Choroid plexus epithelial cell (primary cell): ENCODE data around the gene GRM8.

Experiments used
- DNase-seq: peaks from one replicate; pipeline ENCODE4 v3.0.0-alpha.2; 2010; ENCODE audit warnings: low read depth
- H3K4me3 ChIP-seq: 2 replicates; pipeline ENCODE4 v1.5.1; 2011; ENCODE audit warnings: low read depth, mild to moderate bottlenecking, control low read depth, low read length, moderate library complexity
- CTCF ChIP-seq: conservative IDR thresholded peaks from 2 replicates; pipeline ENCODE4 v1.5.1; 2011; ENCODE audit warnings: low read depth, mild to moderate bottlenecking, control low read depth, inconsistent platforms, low read length, moderate library complexity

The GRM8 gene

DNA sequence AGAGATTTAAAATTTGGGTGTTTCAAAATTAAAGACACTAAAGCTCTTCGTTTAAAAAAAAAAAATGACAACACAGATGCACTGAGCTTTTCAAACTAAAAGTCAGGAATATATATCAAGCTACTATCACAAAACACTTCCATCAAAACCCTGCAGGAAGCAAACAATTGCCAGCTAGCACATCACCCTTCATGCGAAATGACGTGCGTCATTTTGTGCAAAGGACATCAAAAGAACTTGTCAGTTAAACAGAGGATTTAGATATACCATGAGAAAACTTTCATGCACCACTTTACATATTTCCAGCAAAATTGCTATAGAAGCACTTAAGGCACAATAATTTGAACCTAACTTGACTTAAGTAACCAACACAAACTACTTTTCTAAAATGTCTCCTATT is 264.7 kb downstream of the GRM8 start:
- no peak for TF ChIP-seq CTCF
- no peak for DNase-seq

GRCh38 chr7:126979722-126980121 is 273.0 kb downstream of the GRM8 start:
- no peak for TF ChIP-seq CTCF
- no peak for DNase-seq
- H3K4me3 ChIP-seq = no peak overlapping the region

More for the DNA sequence above, 264.7 kb downstream of the GRM8 start:
- H3K4me3 ChIP-seq = no peak overlapping the region

DNA sequence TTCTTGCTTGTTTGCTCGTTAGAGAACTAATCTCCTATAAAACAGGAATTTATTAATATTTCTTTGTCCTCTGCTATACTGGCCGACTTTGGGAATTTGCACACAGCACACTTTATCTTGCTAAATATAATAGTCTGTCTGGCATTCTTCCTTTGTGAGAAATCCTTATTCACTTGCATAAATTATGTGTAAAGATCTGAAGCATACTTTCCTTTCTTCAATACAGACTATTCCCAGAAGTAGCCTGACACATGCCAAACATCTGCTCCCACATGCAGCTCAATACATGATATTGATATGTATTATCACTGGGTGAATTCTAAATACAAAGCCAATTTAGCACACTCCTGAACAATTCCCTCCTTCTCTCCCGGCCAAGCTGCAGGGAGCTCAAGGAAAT is 273.9 kb downstream of the GRM8 start:
- DNase-seq = no peak
- H3K4me3 ChIP-seq = no peak overlapping the region
- no peak for TF ChIP-seq CTCF

GRCh38 chr7:126973066-126973465 is 279.7 kb downstream of the GRM8 start:
- TF ChIP-seq CTCF = no peak
- DNase-seq = no peak
- H3K4me3 ChIP-seq = no peak overlapping the region

- TF ChIP-seq CTCF = no peak
- no peak for DNase-seq
- no peak overlapping the region for H3K4me3 ChIP-seq
Measured at GRCh38 chr7:126972571-126972970, 280.2 kb downstream of the GRM8 start.

- H3K4me3 ChIP-seq = no peak overlapping the region
- TF ChIP-seq CTCF = no peak
- DNase-seq = no peak
Measured at GRCh38 chr7:126959649-126960048, 293.1 kb downstream of the GRM8 start.

DNA sequence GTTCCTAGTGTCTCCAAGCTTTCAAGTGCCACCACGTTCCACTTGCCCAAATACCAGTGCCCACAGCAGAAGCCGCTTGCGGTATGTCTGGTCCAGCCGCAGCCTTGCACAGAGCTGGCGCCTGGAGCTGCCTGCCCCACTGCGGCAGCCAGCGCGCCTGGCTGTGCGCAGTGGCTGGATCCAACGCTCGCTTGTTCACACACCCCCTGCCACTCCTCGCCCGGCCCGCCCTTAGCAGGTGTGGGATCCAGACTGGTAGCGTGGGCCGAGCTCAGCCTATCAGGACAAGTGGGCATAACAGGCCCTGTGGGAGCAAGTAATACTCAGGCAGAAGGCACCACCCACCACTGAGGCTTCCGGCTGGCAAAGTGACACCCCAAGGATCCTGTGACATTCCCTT is 294.4 kb downstream of the GRM8 start:
- no peak for TF ChIP-seq CTCF
- no peak overlapping the region for H3K4me3 ChIP-seq
- no peak for DNase-seq
